GM19035 (cell line): Measurements from ENCODE around the gene DDTL.
A peak's percentile ranks its signal among the peaks of the same experiment; 100 is the strongest.
"Not testable (repeated sequence)": the region's sequence is repeated elsewhere in the genome, so short reads cannot be mapped to it uniquely, and the experiment has no call there.

Source experiments
- ATAC-seq: cut with Tn5 transposase; IDR thresholded peaks from one replicate; pipeline ENCODE4 v1.9.1; 2021; ENCODE audit not compliant: unreplicated experiment

The DDTL gene

GRCh38 chr22:23969071-23969470 lies 2.4 kb downstream of the DDTL start:
- ATAC-seq, result no peak

DNA sequence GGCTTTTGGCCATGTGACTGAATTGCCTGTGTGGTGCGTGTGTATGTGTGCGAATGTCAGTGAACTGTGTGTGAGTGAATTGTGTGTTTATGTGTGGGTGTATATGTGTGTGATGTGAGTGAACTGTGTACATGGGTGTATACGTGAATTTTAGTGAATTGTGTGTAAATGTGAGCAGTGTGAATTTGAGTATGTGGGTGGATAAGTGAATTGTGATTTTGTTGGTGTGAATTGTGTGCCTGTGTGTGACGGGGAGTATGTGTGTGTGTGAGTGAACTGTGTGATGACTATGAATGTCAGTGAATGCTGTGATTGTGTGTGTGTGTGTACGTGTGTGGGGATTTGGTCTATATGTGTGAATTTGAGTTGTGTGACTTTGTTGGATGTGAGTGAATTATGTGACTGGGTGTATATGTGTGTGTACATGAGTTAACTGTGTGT lies 3.5 kb downstream of the DDTL start:
- ATAC-seq, result no peak

DNA sequence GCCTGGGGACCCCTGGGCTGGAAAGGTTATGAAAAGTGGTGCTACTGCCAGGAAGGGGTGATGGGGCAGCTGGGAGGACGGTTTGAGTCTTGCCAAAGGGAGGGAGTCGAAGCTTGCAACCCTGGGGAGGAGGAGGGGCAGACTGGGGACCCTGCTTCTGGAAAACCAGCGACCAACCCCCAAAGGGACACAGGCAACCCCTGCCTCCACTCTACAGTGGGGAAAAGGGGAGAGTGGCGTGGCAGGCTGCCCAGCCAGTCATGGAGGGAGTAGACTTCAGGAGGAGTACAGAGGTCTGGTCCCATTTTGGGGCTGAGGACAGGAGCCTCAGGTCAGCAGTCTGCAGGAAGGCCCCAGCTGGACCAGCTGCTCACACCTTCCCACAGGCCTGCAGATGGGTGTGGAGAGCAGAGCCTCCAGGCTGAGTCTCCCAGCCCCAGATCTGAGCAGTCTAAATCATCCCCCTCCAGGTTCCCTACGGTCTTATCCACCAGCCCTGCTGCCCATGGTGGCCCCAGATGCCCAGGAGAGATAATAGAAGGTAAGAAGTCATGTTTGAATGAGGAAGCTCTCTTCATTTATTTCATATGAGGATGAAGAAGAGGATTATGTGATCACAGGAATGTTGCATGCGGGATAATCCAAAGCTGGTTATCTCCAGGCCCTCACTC lies 4.3 kb downstream of the DDTL start:
- ATAC-seq, result no peak

- not testable (repeated sequence) for ATAC-seq
Observed at GRCh38 chr22:23971927-23972326, 5.2 kb downstream of the DDTL start.

DNA sequence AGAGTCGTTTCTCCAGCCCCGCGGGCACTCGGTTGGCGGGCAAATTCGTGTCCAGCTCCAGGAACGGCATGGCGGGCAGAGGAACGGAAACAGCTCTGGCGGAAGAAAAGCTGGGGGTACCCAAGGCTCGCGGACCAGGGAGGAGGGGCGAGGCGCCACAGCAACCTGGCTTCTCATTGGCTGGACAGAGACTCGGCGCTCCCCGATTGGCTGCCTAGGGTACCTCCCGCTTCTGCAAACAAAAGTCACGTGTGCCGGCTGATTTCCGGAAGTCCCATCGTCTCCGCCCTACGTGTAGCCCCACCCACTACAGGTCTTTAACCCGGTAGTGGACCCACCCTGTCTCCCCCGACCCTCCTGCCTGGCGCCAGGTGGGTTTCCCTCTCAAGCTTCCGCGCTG lies 7.7 kb downstream of the DDTL start, which contains the start of gene DDT:
Gene DDT (minus strand): TSS at position 97 of the 400 bp plus-strand sequence. CDS start 27 bp downstream, at position 70.
- ATAC-seq, result peak; percentile 93

GRCh38 chr22:23974836-23975352 lies 8.2 kb downstream of the DDTL start:
- ATAC-seq, result peak; percentile 22

GRCh38 chr22:23977304-23977703 lies 10.6 kb downstream of the DDTL start:
- ATAC-seq, result not testable (repeated sequence)

DNA sequence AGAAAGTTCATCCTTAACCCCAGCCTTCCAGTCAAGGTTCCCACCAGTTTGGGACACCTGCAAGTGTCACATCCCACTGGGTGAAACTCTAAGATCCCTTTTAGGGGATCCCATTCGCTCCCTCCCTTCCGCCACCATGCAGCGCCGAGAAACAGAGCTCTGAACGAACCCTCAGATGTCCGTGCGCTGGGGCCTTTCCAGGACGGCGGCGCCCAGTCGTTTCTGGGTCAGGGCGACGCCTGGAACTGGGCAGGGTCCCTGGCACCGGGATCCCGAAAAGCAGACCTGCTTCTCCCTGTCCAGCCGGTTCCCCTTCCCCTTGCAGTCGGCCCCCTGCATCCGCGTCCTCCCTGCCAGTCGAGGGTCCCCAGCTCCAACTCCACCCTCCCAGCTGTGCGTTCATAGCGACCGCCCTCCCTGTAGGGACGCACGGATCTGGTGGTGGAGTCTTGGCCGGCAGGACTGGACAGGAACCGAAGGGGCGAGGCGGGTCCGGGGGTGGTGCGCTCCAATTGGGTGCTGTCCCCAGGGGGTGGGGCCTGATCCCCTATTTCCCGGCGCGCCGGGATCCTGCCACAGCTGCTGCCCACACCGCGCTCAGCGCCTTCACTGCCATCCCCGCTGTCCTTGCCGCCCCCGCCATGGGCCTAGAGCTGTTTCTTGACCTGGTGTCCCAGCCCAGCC lies 13.0 kb downstream of the DDTL start, which contains the start of gene GSTT2:
Gene GSTT2 (plus strand): TSS at position 578 of the 684 bp plus-strand sequence.
- not testable (repeated sequence) for ATAC-seq

DNA sequence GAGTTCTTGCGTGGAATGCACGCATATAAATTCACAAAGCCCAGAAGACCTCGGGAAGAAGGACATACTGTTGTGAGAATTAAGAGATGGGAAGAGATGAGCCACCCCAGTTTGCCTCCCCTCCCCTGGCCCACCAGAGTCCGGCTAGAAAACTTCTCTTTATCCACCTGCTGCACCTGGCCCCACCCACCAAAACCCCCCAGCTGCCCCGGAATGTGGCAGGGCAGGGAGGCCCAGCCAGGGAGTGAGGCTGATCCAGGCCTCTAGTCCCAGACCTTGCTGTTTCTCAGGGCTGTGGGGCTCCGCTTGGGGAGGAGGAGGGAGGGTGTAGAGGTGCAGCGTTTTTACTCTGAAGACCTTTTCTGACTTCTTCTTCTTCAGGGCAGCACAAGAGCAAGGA lies 13.9 kb downstream of the DDTL start:
- not testable (repeated sequence) for ATAC-seq

- no peak for ATAC-seq
Observed at GRCh38 chr22:23984430-23984829, 17.7 kb downstream of the DDTL start.

- not testable (repeated sequence) for ATAC-seq
Observed at GRCh38 chr22:23986089-23986488, 19.4 kb downstream of the DDTL start.

- not testable (repeated sequence) for ATAC-seq
Observed at GRCh38 chr22:23986538-23987178, 20.0 kb downstream of the DDTL start.

DNA sequence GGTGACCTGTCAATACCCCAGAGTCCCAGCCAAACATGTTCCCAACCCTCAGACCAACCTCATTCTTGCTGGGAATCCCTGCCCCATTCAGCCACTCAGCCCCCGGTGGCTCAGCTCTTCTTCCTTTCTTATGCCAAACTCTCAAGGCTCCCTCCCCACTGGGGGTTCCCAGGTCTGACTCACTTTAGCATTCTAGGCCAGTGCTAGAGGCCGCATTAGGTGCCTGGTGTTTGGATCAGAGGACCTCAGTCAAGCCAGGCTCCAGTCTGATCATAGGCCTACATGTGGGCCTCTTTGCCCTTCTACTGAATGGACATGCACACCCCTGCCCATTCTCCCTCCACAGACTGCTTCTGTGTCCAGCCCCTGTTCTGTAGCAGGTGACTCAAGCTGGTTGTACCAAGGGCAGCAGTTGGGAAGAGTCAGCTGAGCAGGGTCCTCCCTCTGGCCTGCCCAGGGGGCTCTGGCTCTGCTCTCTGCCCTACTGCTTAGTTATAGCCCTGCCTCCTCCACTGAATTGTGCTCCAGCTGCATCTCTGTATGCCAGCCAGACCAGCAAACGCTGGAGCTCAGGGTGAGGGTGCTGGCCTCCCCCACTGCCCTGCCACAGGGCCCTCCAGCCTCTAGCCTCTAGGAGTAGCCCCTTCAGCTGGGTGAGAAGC lies 23.0 kb downstream of the DDTL start:
- ATAC-seq, result not testable (repeated sequence)

GRCh38 chr22:23993080-23993479 lies 26.4 kb downstream of the DDTL start:
- ATAC-seq, result not testable (repeated sequence)

DNA sequence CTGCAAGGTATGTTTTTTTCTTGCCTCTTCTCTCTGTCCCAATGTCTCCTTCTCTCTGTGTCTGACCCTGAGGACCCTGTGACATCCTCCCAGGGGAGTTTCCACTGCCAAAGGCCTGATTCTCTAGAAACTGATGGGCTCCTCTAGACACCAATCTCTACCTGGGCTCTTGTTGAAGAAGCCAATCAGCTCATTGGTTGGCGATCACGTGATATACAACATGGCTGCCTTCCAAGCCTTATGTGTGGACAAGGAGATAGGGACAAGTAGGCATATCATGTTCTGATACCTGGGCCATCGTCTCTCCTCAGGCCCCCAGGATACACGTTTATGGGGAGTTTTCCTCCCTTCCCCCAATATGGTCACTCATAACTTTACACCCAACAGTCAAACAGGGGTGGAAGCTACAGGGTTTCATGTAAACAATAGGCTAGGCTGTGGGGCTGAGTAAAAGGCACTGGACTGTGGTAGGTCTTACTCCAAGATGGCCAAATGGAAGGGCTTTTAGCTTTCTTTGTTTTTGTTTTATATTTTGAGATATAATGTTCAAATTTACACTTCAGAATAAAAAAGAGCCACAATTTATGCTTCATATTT lies 27.0 kb downstream of the DDTL start:
- not testable (repeated sequence) for ATAC-seq

DNA sequence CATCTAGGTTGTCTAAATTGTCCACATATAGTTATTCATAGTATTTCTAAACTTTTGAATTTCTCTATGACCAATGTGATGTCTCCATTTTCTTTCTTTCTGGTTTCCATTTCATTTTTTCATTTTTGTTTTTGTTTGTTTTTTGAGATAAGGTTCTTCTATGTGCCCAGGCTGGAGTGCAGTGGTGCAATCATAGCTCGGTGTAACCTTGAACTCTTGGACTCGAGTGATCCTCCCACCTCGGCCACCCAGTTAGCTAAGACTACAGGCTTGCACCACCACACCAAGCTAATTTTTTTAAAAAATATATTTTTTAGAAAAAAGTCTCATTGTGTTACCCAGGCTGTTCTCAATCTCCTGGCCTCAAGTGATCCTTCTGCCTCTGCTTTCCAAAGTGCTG lies 30.4 kb downstream of the DDTL start:
- ATAC-seq, result no peak

- not testable (repeated sequence) for ATAC-seq
Observed at GRCh38 chr22:23999779-24000178, 33.1 kb downstream of the DDTL start.

DNA sequence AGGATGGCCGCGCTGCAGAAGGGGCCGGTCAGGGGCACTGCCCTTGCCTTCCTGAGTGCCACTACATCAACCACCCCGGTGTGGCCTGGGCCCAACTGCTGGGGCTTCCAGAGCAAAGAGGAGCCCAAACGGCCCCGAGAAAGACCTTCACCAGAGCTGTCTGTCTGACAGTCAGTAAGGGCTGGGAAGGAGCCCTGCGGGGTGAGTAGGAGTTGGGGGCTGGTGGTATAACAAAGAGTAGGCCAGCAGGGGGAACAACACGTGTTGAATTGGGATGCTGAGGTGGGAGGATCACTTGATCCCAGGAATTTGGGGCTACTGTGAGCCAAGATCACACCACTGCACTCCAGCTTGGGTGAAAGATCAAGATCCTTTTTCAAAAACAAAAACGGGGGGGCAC lies 34.6 kb downstream of the DDTL start:
- no peak for ATAC-seq

- no peak for ATAC-seq
Observed at GRCh38 chr22:24002272-24002671, 35.6 kb downstream of the DDTL start.

DNA sequence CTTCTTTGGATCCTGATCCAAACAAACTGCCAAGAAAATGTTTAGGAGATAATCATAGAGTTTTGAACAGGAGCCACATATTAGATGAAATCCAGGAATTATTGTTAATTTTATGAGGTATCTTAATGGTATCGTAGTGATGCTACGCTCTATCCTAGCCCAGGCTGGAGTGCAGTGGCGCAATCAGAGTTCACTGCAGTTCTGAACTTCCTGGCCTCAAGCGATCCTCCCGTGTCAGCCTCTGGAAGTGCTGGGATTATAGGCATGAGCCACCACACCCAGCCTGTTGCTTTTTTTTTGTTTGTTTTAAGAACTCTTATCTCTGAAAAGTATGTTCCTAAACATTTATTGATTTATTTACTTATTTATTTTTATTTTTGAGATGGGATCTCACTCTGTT lies 36.2 kb downstream of the DDTL start:
- ATAC-seq, result no peak

- ATAC-seq, result no peak
Observed at GRCh38 chr22:24003887-24004286, 37.2 kb downstream of the DDTL start.
